Kidney (tissue), 14 donors: ENCODE results near the gene MATN1. TPM values are rescaled to one million over a fixed set of nuclear protein-coding genes. Genes with fewer than 3 reads are reported as not detected.

Experiments used
- DNase-seq, 5 donors: peaks; one replicate each; pipeline ENCODE4 v3.0.0-alpha.2; 2013 to 2020
- FAIRE-seq: peaks from 2 replicates; lab custom pipeline; 2012; peaks lifted over from hg19 to GRCh38; lab: Jason Lieb, UNC
- H3K27ac ChIP-seq, 2 donors: one replicate each; pipeline ENCODE4 v1.7.0; 2013; ENCODE audit warnings: low read depth in 2 of 2, low read length in 2 of 2, inconsistent platforms in 1 of 2
- H3K27me3 ChIP-seq: one replicate; pipeline ENCODE4 v1.7.1; 2013; ENCODE audit warnings: low read length, inconsistent platforms; ENCODE audit not compliant: control insufficient read depth, insufficient read depth
- H3K36me3 ChIP-seq, 3 donors: one replicate each; pipeline versions ENCODE4 v1.7.0 to v1.7.1; 2013; ENCODE audit warnings: low read length in 3 of 3, control low read depth in 1 of 3, inconsistent platforms in 1 of 3; ENCODE audit not compliant: insufficient read depth in 3 of 3, control insufficient read depth in 2 of 3
- H3K4me1 ChIP-seq, 3 donors: one replicate each; pipeline versions ENCODE4 v1.7.0 to v1.7.1; 2013; ENCODE audit warnings: low read length in 3 of 3, inconsistent platforms in 1 of 3, low read depth in 1 of 3; ENCODE audit not compliant: control insufficient read depth in 2 of 3, insufficient read depth in 2 of 3
- H3K4me3 ChIP-seq, 3 donors: one replicate each; pipeline versions ENCODE4 v1.7.0 to v1.8.1; 2013; ENCODE audit warnings: low read length in 3 of 3, control low read depth in 1 of 3, inconsistent platforms in 1 of 3
- H3K9ac ChIP-seq, 3 donors: one replicate each; pipeline versions ENCODE4 v1.7.0 to v1.7.1; 2013; ENCODE audit warnings: low read length in 3 of 3, control low read depth in 1 of 3, inconsistent platforms in 1 of 3
- H3K9me3 ChIP-seq, 3 donors: one replicate each; pipeline versions ENCODE4 v1.7.0 to v1.7.1; 2013; ENCODE audit warnings: low read length in 3 of 3, control low read depth in 1 of 3, inconsistent platforms in 1 of 3; ENCODE audit not compliant: control insufficient read depth in 2 of 3, insufficient read depth in 1 of 3
- CTCF ChIP-seq: IDR thresholded peaks from 3 replicates; pipeline ENCODE4 v1.5.1; 2012; ENCODE audit warnings: mild to moderate bottlenecking, moderate library complexity, borderline replicate concordance; ENCODE audit not compliant: insufficient read depth; ENCODE audit errors: extremely low read depth
- intact Hi-C: fragments of 100-400 bp; cut with DNase I; formaldehyde crosslinking; loops from one replicate; pipeline ENCODE4 v1.11.1; 2022
- polyA plus RNA-seq: library from polyadenylated mRNA; stranded (reverse); fragments of 350-450 nt; fragmentation: Illumina TruSeq; extraction: RNeasy Lipid Tissue Mini Kit (QIAGEN cat#74804); gene quantifications from one replicate; pipeline ENCODE4 v1.2.3, GENCODE V29; 2014; ENCODE audit warnings: low read depth, low replicate concordance; ENCODE audit not compliant: insufficient read depth
- total RNA-seq: library from RNA; stranded (reverse); fragmentation: NEBNext Ultra II Directional; extraction: Animal tissue kit (Norgen Biotek cat#: 25700); gene quantifications from one replicate; pipeline ENCODE4 v1.2.1, GENCODE V29; 2021
- donor health status: control.
- donor health status: control.
- donor health status: control.
- donor health status: control.
- donor health status: control.
- donor health status: DM: yes; HTN: yes; CAD: no.
- donor health status: Normal renal cell carcinoma (clear cell type).

The MATN1 gene
- total and polyA plus RNA-seq, 2 donors from 2014 or later: 0.13 TPM; not detected in 1

DNA sequence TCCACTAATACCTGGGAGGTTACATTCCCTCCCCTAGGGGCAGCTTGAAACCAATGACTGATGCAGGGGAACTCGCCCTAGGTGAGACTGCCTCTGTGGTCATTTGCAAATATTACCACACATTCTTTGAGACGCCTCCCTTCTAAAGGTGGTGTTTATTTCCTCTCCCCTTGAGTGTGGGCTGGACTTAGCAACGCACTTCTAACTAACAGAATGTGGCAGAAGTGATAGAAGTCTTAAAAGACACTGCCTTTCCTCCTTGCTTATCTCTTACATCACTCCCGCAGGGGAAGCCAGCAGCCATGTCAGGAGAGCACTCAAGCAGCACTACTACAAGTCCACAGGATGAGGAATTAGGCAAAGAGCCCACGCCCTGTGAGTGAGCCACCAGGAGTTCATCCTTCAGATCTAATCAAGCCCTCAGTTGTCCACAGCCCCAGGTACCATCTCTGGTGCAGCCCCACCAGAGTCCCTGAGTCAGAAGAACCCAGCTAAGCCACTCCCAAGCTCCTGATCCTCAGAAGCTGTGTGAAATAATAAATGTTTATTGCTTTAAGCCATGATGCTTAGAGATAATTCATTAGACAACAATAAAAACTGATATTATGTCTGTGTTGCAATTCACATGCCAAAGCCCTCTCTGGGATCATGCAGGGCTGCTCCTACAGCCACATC is 14.8 kb upstream of the MATN1 start:
- no peak for TF ChIP-seq CTCF

GRCh38 chr1:30737357-30738039 is 14.1 kb upstream of the MATN1 start:
- no peak for FAIRE-seq
- Histone ChIP-seq H3K4me3 (no peak overlapping the region), H3K27ac (no peak overlapping the region), H3K36me3 (no peaks in the 10 kb centered on the region), H3K4me1 (no peaks in the 10 kb centered on the region), H3K27me3 (no peaks in the 10 kb centered on the region), H3K9me3 (no peaks in the 10 kb centered on the region), H3K9ac (no peak overlapping the region)
- DNase-seq: peak in 1 of 5 donors; percentile 51
- intact Hi-C loops: no loop called here
- no peak for TF ChIP-seq CTCF

More for the DNA sequence above, 14.8 kb upstream of the MATN1 start:
- no peak overlapping the region for H3K27ac ChIP-seq
- H3K27me3 ChIP-seq: no peaks in the 10 kb centered on the region
- H3K4me1 ChIP-seq: no peaks in the 10 kb centered on the region
- H3K9ac ChIP-seq: no peak overlapping the region
- intact Hi-C loops: no loop called here
- peak in 1 of 5 donors; percentile 30 for DNase-seq
- H3K9me3 ChIP-seq: no peaks in the 10 kb centered on the region
- no peak for FAIRE-seq
- no peak overlapping the region for H3K4me3 ChIP-seq
- H3K36me3 ChIP-seq: no peaks in the 10 kb centered on the region

- H3K36me3 ChIP-seq: no peaks in the 10 kb centered on the region
- H3K9ac ChIP-seq: no peak overlapping the region
- FAIRE-seq: no peak
- H3K4me3 ChIP-seq: no peak overlapping the region
- no peak for TF ChIP-seq CTCF
- intact Hi-C loops: no loop called here
- H3K27ac ChIP-seq: no peak overlapping the region
- H3K4me1 ChIP-seq: peaks cover 0 to 1% (median 0%) of the 10 kb centered on the region in 3 donors
- DNase-seq: peak in 1 of 5 donors; percentile 30
- no peaks in the 10 kb centered on the region for H3K9me3 ChIP-seq
- no peaks in the 10 kb centered on the region for H3K27me3 ChIP-seq
Observed at GRCh38 chr1:30735668-30736498, 12.5 kb upstream of the MATN1 start.
